GM12875 (cell line): Measurements from ENCODE around the gene LIPM.

Experiments used
- H3K4me3 ChIP-seq: one replicate; pipeline ENCODE4 v1.5.1; 2011; ENCODE audit warnings: low read depth, low read length, control low read depth
- CTCF ChIP-seq: IDR thresholded peaks from 2 replicates; pipeline ENCODE4 v1.5.1; 2011; ENCODE audit warnings: low read depth, mild to moderate bottlenecking, control low read depth, inconsistent platforms, low read length, moderate library complexity, borderline replicate concordance; ENCODE audit not compliant: insufficient read depth

The LIPM gene

GRCh38 chr10:88802523-88803285 is at the start of gene LIPM:
Gene LIPM, plus strand, starts transcription at chr10:88802730. Its CDS starts 167 bp downstream, at chr10:88802897.
- no peak for TF ChIP-seq CTCF
- no peak within 1 kb of the TSS for H3K4me3 ChIP-seq

- no peak for TF ChIP-seq CTCF
- H3K4me3 ChIP-seq, result no peak overlapping the region
These were observed 48.2 kb upstream of the LIPM start for GRCh38 chr10:88754287-88754686.

GRCh38 chr10:88755753-88756152 is 46.8 kb upstream of the LIPM start:
- TF ChIP-seq CTCF, result no peak
- no peak overlapping the region for H3K4me3 ChIP-seq

- H3K4me3 ChIP-seq, result no peak overlapping the region
- TF ChIP-seq CTCF, result no peak
These were observed 45.9 kb upstream of the LIPM start for GRCh38 chr10:88756660-88757059.

GRCh38 chr10:88759366-88760101 is 43.0 kb upstream of the LIPM start, which contains the start of gene LIPN:
Gene LIPN, plus strand, starts transcription at chr10:88760020. Its CDS starts 1,386 bp downstream, at chr10:88761406.
- no peak for TF ChIP-seq CTCF
- H3K4me3 ChIP-seq, result no peak within 1 kb of the TSS

- no peak overlapping the region for H3K4me3 ChIP-seq
These were observed 39.6 kb upstream of the LIPM start for GRCh38 chr10:88762906-88763305.

More at GRCh38 chr10:88762906-88763305, 39.6 kb upstream of the LIPM start:
- no peak for TF ChIP-seq CTCF
